Endodermal cell (in vitro differentiated cells): ENCODE results near the gene AKR1E2. TPM values are rescaled to one million over a fixed set of nuclear protein-coding genes. Genes with fewer than 3 reads are reported as not detected.

Source experiments
- DNase-seq: peaks from one replicate; pipeline ENCODE4 v3.0.0-alpha.2; 2017
- H3K27ac ChIP-seq: 2 replicates; pipeline ENCODE4 v1.5.1; 2013; ENCODE audit warnings: mild to moderate bottlenecking, low read depth, low read length, moderate library complexity
- H3K27me3 ChIP-seq: 2 replicates; pipeline ENCODE4 v1.6.1; 2013; ENCODE audit warnings: mild to moderate bottlenecking, low read length, moderate library complexity; ENCODE audit not compliant: insufficient read depth, control insufficient read depth, poor library complexity, severe bottlenecking
- H3K36me3 ChIP-seq: 2 replicates; pipeline ENCODE4 v1.7.0; 2013; ENCODE audit warnings: mild to moderate bottlenecking, low read length, moderate library complexity; ENCODE audit not compliant: control insufficient read depth, insufficient read depth
- H3K4me1 ChIP-seq: one replicate; pipeline ENCODE4 v1.7.0; 2013; ENCODE audit warnings: low read length; ENCODE audit not compliant: control insufficient read depth, insufficient read depth
- H3K4me3 ChIP-seq: 2 replicates; pipeline ENCODE4 v1.5.1; 2013; ENCODE audit warnings: mild to moderate bottlenecking, low read length, moderate library complexity
- H3K9ac ChIP-seq: 2 replicates; pipeline ENCODE4 v1.6.1; 2013; ENCODE audit warnings: mild to moderate bottlenecking, low read length, moderate library complexity; ENCODE audit not compliant: poor library complexity, severe bottlenecking; ENCODE audit errors: extremely low read depth
- H3K9me3 ChIP-seq: 2 replicates; pipeline ENCODE4 v1.6.1; 2013; ENCODE audit warnings: mild to moderate bottlenecking, low read length, moderate library complexity; ENCODE audit not compliant: control insufficient read depth
- H3K27ac Mint-ChIP-seq: 2 replicates; pipeline ENCODE4 v1.8.0; 2020; ENCODE audit warnings: mixed read lengths
- H3K27me3 Mint-ChIP-seq: 2 replicates; pipeline ENCODE4 v1.8.0; 2021; ENCODE audit warnings: mild to moderate bottlenecking, mixed read lengths; ENCODE audit not compliant: insufficient read depth
- H3K36me3 Mint-ChIP-seq: 2 replicates; pipeline ENCODE4 v1.8.0; 2020; ENCODE audit warnings: low read depth, mixed read lengths
- H3K4me1 Mint-ChIP-seq: 2 replicates; pipeline ENCODE4 v1.8.0; 2020; ENCODE audit warnings: mixed read lengths
- H3K4me3 Mint-ChIP-seq: 2 replicates; pipeline ENCODE4 v1.8.0; 2020; ENCODE audit warnings: mild to moderate bottlenecking, moderate library complexity, mixed read lengths
- H3K9me3 Mint-ChIP-seq: 2 replicates; pipeline ENCODE4 v1.8.0; 2020; ENCODE audit warnings: mild to moderate bottlenecking, mixed read lengths
- CTCF ChIP-seq: fragments of 200-600 bp; sonication (generic); conservative IDR thresholded peaks from 2 replicates; pipeline ENCODE4 v1.5.0; 2021; ENCODE audit warnings: antibody characterized with exemption, mild to moderate bottlenecking
- WGBS, 2 experiments: methylation state at CpG; one replicate each; pipeline versions ENCODE4 v1.1.5 to v1.1.7; 2013; ENCODE audit warnings: missing lambda C conversion rate in 2 of 2, mixed read lengths in 1 of 2; ENCODE audit not compliant: insufficient coverage in 1 of 2, insufficient read length in 1 of 2; 5-methylcytosine and 5-hydroxymethylcytosine counted together
- total RNA-seq, 2 donors: library from RNA; stranded (reverse); fragmentation: NEBNext Ultra II Directional in 1 of 2; extraction: Animal tissue kit (Norgen Biotek cat#: 25700) in 1 of 2; gene quantifications; 2 replicates in 1 of 2; 3 replicates in 1 of 2; pipeline ENCODE4 v1.2.1, GENCODE V29; 2021

The AKR1E2 gene
- total RNA-seq, 2 donors from 2014 or later: 5.7 to 6.4 TPM

GRCh38 chr10:4780091-4780490 lies 45.9 kb upstream of the AKR1E2 start:
- 92 to 100% methylated on average over 1 to 2 of the region's 2 CpGs for WGBS, 2 experiments

GRCh38 chr10:4780782-4781181 lies 45.2 kb upstream of the AKR1E2 start:
- H3K9me3 ChIP-seq: no peaks in the 10 kb centered on the region
- no peak overlapping the region for H3K27ac ChIP-seq
- Mint-ChIP-seq H3K9me3 (no peaks in the 10 kb centered on the region), H3K36me3 (no peaks in the 10 kb centered on the region), H3K27me3 (no peaks in the 10 kb centered on the region), H3K4me3 (no peak overlapping the region), H3K27ac (no peak overlapping the region), H3K4me1 (no peaks in the 10 kb centered on the region)
- no peak for DNase-seq
- no peak for TF ChIP-seq CTCF
- WGBS, 2 experiments: 88 to 93% methylated on average over 5 to 6 of the region's 6 CpGs
- H3K4me1 ChIP-seq: no peaks in the 10 kb centered on the region
- no peaks in the 10 kb centered on the region for H3K36me3 ChIP-seq
- no peak overlapping the region for H3K9ac ChIP-seq
- no peak overlapping the region for H3K4me3 ChIP-seq
- H3K27me3 ChIP-seq: no peaks in the 10 kb centered on the region

More at GRCh38 chr10:4780091-4780490, 45.9 kb upstream of the AKR1E2 start:
- no peak overlapping the region for H3K27ac Mint-ChIP-seq
- H3K4me1 Mint-ChIP-seq: no peaks in the 10 kb centered on the region
- Histone ChIP-seq H3K9ac (no peak overlapping the region), H3K36me3 (no peaks in the 10 kb centered on the region), H3K27me3 (no peaks in the 10 kb centered on the region), H3K4me1 (no peaks in the 10 kb centered on the region), H3K4me3 (no peak overlapping the region), H3K9me3 (no peaks in the 10 kb centered on the region), H3K27ac (no peak overlapping the region)
- DNase-seq: no peak
- no peaks in the 10 kb centered on the region for H3K9me3 Mint-ChIP-seq
- no peaks in the 10 kb centered on the region for H3K36me3 Mint-ChIP-seq
- H3K27me3 Mint-ChIP-seq: no peaks in the 10 kb centered on the region
- no peak overlapping the region for H3K4me3 Mint-ChIP-seq
- TF ChIP-seq CTCF: no peak

DNA sequence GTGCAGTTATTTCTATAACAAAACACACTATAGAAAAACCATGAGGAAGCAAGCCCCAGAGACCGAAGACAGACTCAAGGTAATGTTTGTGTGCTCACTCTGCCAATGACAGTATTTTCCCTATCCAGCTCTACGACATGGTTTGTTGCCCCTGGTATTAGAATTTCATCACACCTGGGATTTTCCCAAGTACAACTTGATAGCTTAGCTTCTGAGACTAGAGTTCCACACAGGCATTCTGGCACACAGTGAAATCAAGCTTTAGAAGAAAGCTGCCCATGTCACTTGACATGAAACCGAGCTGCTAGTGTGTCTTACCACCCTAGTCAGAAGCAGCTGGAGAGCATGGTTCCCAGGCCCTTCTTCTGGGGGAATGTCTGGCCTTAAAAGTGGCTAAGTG lies 44.1 kb upstream of the AKR1E2 start:
- Histone ChIP-seq H3K4me3 (no peak overlapping the region), H3K9me3 (no peaks in the 10 kb centered on the region), H3K27me3 (no peaks in the 10 kb centered on the region), H3K27ac (no peak overlapping the region), H3K9ac (no peak overlapping the region), H3K4me1 (no peaks in the 10 kb centered on the region), H3K36me3 (no peaks in the 10 kb centered on the region)
- DNase-seq: no peak
- H3K4me1 Mint-ChIP-seq: no peaks in the 10 kb centered on the region
- H3K36me3 Mint-ChIP-seq: no peaks in the 10 kb centered on the region
- WGBS, 2 experiments: 53 to 100% methylated on average over 1 to 3 of the region's 3 CpGs
- no peaks in the 10 kb centered on the region for H3K27me3 Mint-ChIP-seq
- no peaks in the 10 kb centered on the region for H3K9me3 Mint-ChIP-seq
- H3K27ac Mint-ChIP-seq: no peak overlapping the region
- TF ChIP-seq CTCF: no peak
- no peak overlapping the region for H3K4me3 Mint-ChIP-seq
